ES-I3 (cell line): Measurements from ENCODE around the gene PDLIM5.

Experiments used
- H3K36me3 ChIP-seq: 2 replicates; pipeline ENCODE4 v1.6.1; 2013; ENCODE audit warnings: mild to moderate bottlenecking, low read length, control low read depth, moderate library complexity; ENCODE audit not compliant: insufficient read depth
- H3K4me1 ChIP-seq: 2 replicates; pipeline ENCODE4 v1.6.1; 2013; ENCODE audit warnings: mild to moderate bottlenecking, control low read depth, low read length; ENCODE audit not compliant: insufficient read depth
- H3K9ac ChIP-seq: 2 replicates; pipeline ENCODE4 v1.6.1; 2013; ENCODE audit warnings: low read depth, mild to moderate bottlenecking, low read length, moderate library complexity
- H3K9me3 ChIP-seq: 2 replicates; pipeline ENCODE4 v1.6.1; 2013; ENCODE audit warnings: mild to moderate bottlenecking, low read length, moderate library complexity; ENCODE audit not compliant: control insufficient read depth, insufficient read depth

The PDLIM5 gene

GRCh38 chr4:94479358-94480141 is 27.8 kb downstream of the PDLIM5 start:
- H3K9ac ChIP-seq: no peak overlapping the region
- H3K36me3 ChIP-seq: no peaks in the 10 kb centered on the region
- no peaks in the 10 kb centered on the region for H3K9me3 ChIP-seq
- peaks cover 29% of the 10 kb centered on the region for H3K4me1 ChIP-seq

GRCh38 chr4:94480362-94480951 is 28.7 kb downstream of the PDLIM5 start:
- Histone ChIP-seq H3K9me3 (no peaks in the 10 kb centered on the region), H3K9ac (no peak overlapping the region), H3K4me1 (peaks cover 21% of the 10 kb centered on the region), H3K36me3 (no peaks in the 10 kb centered on the region)

GRCh38 chr4:94483895-94484294 is 32.2 kb downstream of the PDLIM5 start:
- Histone ChIP-seq H3K9me3 (no peaks in the 10 kb centered on the region), H3K36me3 (no peaks in the 10 kb centered on the region), H3K4me1 (peaks cover 8% of the 10 kb centered on the region), H3K9ac (no peak overlapping the region)

GRCh38 chr4:94484818-94485217 is 33.1 kb downstream of the PDLIM5 start:
- H3K4me1 ChIP-seq: peaks cover 6% of the 10 kb centered on the region
- H3K9ac ChIP-seq: no peak overlapping the region
- H3K36me3 ChIP-seq: no peaks in the 10 kb centered on the region
- no peaks in the 10 kb centered on the region for H3K9me3 ChIP-seq

- no peaks in the 10 kb centered on the region for H3K9me3 ChIP-seq
- H3K4me1 ChIP-seq: no peaks in the 10 kb centered on the region; the same call in 1 of the 2 replicates
- no peaks in the 10 kb centered on the region for H3K36me3 ChIP-seq
- H3K9ac ChIP-seq: no peak overlapping the region
Measured at GRCh38 chr4:94486372-94486801, 34.6 kb downstream of the PDLIM5 start.

- no peaks in the 10 kb centered on the region; the same call in 1 of the 2 replicates for H3K4me1 ChIP-seq
- no peaks in the 10 kb centered on the region for H3K36me3 ChIP-seq
- H3K9ac ChIP-seq: no peak overlapping the region
- no peaks in the 10 kb centered on the region for H3K9me3 ChIP-seq
Measured at GRCh38 chr4:94488670-94489069, 36.9 kb downstream of the PDLIM5 start.

- no peaks in the 10 kb centered on the region for H3K36me3 ChIP-seq
- H3K9ac ChIP-seq: no peak overlapping the region
- H3K9me3 ChIP-seq: no peaks in the 10 kb centered on the region
- H3K4me1 ChIP-seq: no peaks in the 10 kb centered on the region; the same call in 1 of the 2 replicates
Measured at GRCh38 chr4:94489098-94489497, 37.4 kb downstream of the PDLIM5 start.

- Histone ChIP-seq H3K9me3 (no peaks in the 10 kb centered on the region), H3K4me1 (no peaks in the 10 kb centered on the region; the same call in 1 of the 2 replicates), H3K36me3 (no peaks in the 10 kb centered on the region), H3K9ac (no peak overlapping the region)
Measured at GRCh38 chr4:94490437-94490836, 38.7 kb downstream of the PDLIM5 start.

GRCh38 chr4:94491322-94491721 is 39.6 kb downstream of the PDLIM5 start:
- no peak overlapping the region for H3K9ac ChIP-seq
- no peaks in the 10 kb centered on the region for H3K9me3 ChIP-seq
- no peaks in the 10 kb centered on the region for H3K36me3 ChIP-seq
- H3K4me1 ChIP-seq: no peaks in the 10 kb centered on the region; the same call in 1 of the 2 replicates

GRCh38 chr4:94495408-94495807 is 43.7 kb downstream of the PDLIM5 start:
- H3K9ac ChIP-seq: no peak overlapping the region
- H3K9me3 ChIP-seq: peaks cover 5% of the 10 kb centered on the region
- H3K4me1 ChIP-seq: no peaks in the 10 kb centered on the region
- no peaks in the 10 kb centered on the region for H3K36me3 ChIP-seq

- Histone ChIP-seq H3K9me3 (peaks cover 5% of the 10 kb centered on the region), H3K9ac (no peak overlapping the region)
Measured at GRCh38 chr4:94497690-94498089, 45.9 kb downstream of the PDLIM5 start.

GRCh38 chr4:94498502-94498901 is 46.8 kb downstream of the PDLIM5 start:
- H3K9ac ChIP-seq: no peak overlapping the region
- H3K9me3 ChIP-seq: peaks cover 5% of the 10 kb centered on the region
- H3K4me1 ChIP-seq: no peaks in the 10 kb centered on the region
- H3K36me3 ChIP-seq: no peaks in the 10 kb centered on the region

More at GRCh38 chr4:94497690-94498089, 45.9 kb downstream of the PDLIM5 start:
- Histone ChIP-seq H3K4me1 (no peaks in the 10 kb centered on the region), H3K36me3 (no peaks in the 10 kb centered on the region)

- Histone ChIP-seq H3K9me3 (peaks cover 5% of the 10 kb centered on the region), H3K9ac (no peak overlapping the region), H3K4me1 (no peaks in the 10 kb centered on the region), H3K36me3 (no peaks in the 10 kb centered on the region)
Measured at GRCh38 chr4:94500685-94501084, 48.9 kb downstream of the PDLIM5 start.

GRCh38 chr4:94504545-94504944 is 52.8 kb downstream of the PDLIM5 start:
- H3K4me1 ChIP-seq: 0 out of 2 replicates have a peak, but pooled peaks cover 5% of the 10 kb centered on the region
- no peak overlapping the region for H3K9ac ChIP-seq
- H3K9me3 ChIP-seq: peaks cover 3% of the 10 kb centered on the region
- no peaks in the 10 kb centered on the region for H3K36me3 ChIP-seq

GRCh38 chr4:94506822-94507221 is 55.1 kb downstream of the PDLIM5 start:
- Histone ChIP-seq H3K9me3 (no peaks in the 10 kb centered on the region), H3K4me1 (0 out of 2 replicates have a peak, but pooled peaks cover 5% of the 10 kb centered on the region), H3K36me3 (no peaks in the 10 kb centered on the region), H3K9ac (no peak overlapping the region)
